ENCODE results near the gene GRB14. TPM values are rescaled to one million over a fixed set of nuclear protein-coding genes. Genes with fewer than 3 reads are reported as not detected.
"Not testable (repeated sequence)": the region's sequence is repeated elsewhere in the genome, so short reads cannot be mapped to it uniquely, and the experiment has no call there.

GRB14 gene
- total RNA-seq, 1 donor from 2014 or later = 13.6 TPM

- H3K27me3 Mint-ChIP-seq (ENCODE audit: low read depth) = no peaks in the 10 kb centered on the region
- no peaks in the 10 kb centered on the region for H3K4me1 Mint-ChIP-seq
- no peak for DNase-seq (ENCODE audit: low spot score in 2 of 2, unreplicated experiment in 2 of 2)
- no peak overlapping the region for H3K4me3 Mint-ChIP-seq
- TF ChIP-seq CTCF (IDR thresholded peaks at IDR 0.05; ENCODE audit: unreplicated experiment) = no peak
- H3K27ac Mint-ChIP-seq = no peak overlapping the region
- H3K36me3 Mint-ChIP-seq = peaks cover 6% of the 10 kb centered on the region
- H3K9me3 Mint-ChIP-seq = peaks cover 24% of the 10 kb centered on the region
These were observed 22.9 kb upstream of the GRB14 start for GRCh38 chr2:164644036-164644700.

DNA sequence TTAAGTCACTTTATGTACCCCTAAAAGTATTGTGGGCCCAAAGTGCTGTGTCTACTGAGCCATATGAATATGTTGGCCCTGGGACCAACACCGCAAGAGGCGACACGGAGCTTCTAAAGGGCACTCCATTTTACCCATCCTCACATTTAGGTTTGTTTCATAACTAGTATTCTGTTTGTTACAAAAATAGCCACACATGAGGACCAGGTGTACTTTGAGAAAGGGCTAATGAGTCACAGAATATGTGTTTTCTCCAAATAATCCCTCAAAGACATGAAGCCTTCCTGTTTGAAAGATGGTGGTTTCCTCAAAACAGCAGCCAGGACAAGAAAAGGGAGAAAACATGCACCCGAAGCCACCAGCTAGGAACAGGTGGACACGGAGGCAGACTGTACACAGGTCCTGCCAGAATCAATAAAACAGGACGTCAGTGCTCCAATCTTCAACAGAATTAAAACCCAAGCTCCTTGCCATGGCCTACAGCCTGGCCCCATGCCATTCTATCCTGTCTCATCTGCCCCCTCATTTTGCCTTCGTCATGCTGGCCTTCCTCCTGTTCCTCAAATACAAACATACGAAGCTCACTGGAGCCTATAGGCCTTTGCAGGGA is 21.8 kb upstream of the GRB14 start:
- Mint-ChIP-seq H3K27me3 (ENCODE audit: low read depth) (no peaks in the 10 kb centered on the region), H3K4me1 (no peaks in the 10 kb centered on the region), H3K9me3 (peaks cover 15% of the 10 kb centered on the region), H3K4me3 (no peak overlapping the region), H3K27ac (no peak overlapping the region), H3K36me3 (peaks cover 2% of the 10 kb centered on the region)
- no peak for TF ChIP-seq CTCF (IDR thresholded peaks at IDR 0.05; ENCODE audit: unreplicated experiment)
- no peak for DNase-seq (ENCODE audit: low spot score in 2 of 2, unreplicated experiment in 2 of 2)

GRCh38 chr2:164642268-164642667 is 21.0 kb upstream of the GRB14 start:
- no peak overlapping the region for H3K27ac Mint-ChIP-seq
- no peak for TF ChIP-seq CTCF (IDR thresholded peaks at IDR 0.05; ENCODE audit: unreplicated experiment)
- H3K36me3 Mint-ChIP-seq = peaks cover 2% of the 10 kb centered on the region
- peaks cover 8% of the 10 kb centered on the region for H3K9me3 Mint-ChIP-seq
- no peak for DNase-seq (ENCODE audit: low spot score in 2 of 2, unreplicated experiment in 2 of 2)
- no peaks in the 10 kb centered on the region for H3K4me1 Mint-ChIP-seq
- H3K27me3 Mint-ChIP-seq (ENCODE audit: low read depth) = no peaks in the 10 kb centered on the region
- H3K4me3 Mint-ChIP-seq = no peak overlapping the region

GRCh38 chr2:164628319-164628718 is 7.0 kb upstream of the GRB14 start:
- not testable (repeated sequence) for H3K36me3 Mint-ChIP-seq; DNase-seq (ENCODE audit: low spot score in 2 of 2, unreplicated experiment in 2 of 2); H3K4me3 Mint-ChIP-seq; H3K9me3 Mint-ChIP-seq; H3K27ac Mint-ChIP-seq; H3K27me3 Mint-ChIP-seq (ENCODE audit: low read depth)
- H3K4me1 Mint-ChIP-seq = peaks cover 19% of the 10 kb centered on the region

DNA sequence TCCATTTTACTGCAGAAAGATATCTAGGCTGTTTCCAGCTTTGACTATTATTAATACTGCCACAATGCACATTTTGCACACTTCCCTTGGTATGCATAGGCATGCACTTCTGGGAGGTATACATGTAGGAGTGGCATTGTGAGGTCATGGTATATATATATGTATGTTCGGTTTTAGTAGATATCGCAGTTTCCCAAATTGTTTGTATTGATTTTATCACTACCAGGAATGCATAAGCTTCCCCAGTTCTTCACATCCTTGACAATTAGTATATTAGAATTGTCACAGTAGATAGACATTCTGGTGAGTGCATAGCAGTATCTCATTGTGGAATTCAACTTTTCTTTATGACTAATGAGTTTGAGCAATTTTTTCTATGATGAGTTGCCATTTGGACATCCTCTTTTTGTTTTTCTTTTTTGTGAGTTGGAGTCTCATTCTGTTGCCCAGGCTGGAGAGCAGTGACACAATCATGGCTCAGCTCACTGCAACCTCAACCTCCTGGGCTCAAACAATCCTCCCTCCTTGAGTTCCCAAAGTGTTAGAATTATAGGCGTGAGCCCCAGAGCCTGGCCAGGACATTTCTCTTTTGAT is 4.2 kb upstream of the GRB14 start:
- H3K27me3 Mint-ChIP-seq (ENCODE audit: low read depth) = peaks cover 9% of the 10 kb centered on the region
- H3K36me3 Mint-ChIP-seq = no peaks in the 10 kb centered on the region
- H3K9me3 Mint-ChIP-seq = no peaks in the 10 kb centered on the region
- peaks cover 30% of the 10 kb centered on the region for H3K4me1 Mint-ChIP-seq
- no peak for TF ChIP-seq CTCF (IDR thresholded peaks at IDR 0.05; ENCODE audit: unreplicated experiment)
- DNase-seq (ENCODE audit: low spot score in 2 of 2, unreplicated experiment in 2 of 2) = no peak
- no peak overlapping the region for H3K4me3 Mint-ChIP-seq
- H3K27ac Mint-ChIP-seq = no peak overlapping the region

GRCh38 chr2:164624316-164624715 is 3.0 kb upstream of the GRB14 start:
- Mint-ChIP-seq H3K4me1 (peaks cover 35% of the 10 kb centered on the region), H3K27me3 (ENCODE audit: low read depth) (peaks cover 11% of the 10 kb centered on the region), H3K9me3 (no peaks in the 10 kb centered on the region), H3K4me3 (no peak overlapping the region), H3K36me3 (no peaks in the 10 kb centered on the region), H3K27ac (peak overlapping the region; percentile 71)
- DNase-seq (ENCODE audit: low spot score in 2 of 2, unreplicated experiment in 2 of 2) = no peak
- no peak for TF ChIP-seq CTCF (IDR thresholded peaks at IDR 0.05; ENCODE audit: unreplicated experiment)

Measured in mesothelial cell of epicardium (in vitro differentiated cells).